ENCODE measurements around the gene CIB1. TPM values are rescaled to one million over a fixed set of nuclear protein-coding genes. Genes with fewer than 3 reads are reported as not detected.

CIB1 gene
- total and polyA plus RNA-seq, 2 donors from 2014 or later: 158 to 321 TPM

DNA sequence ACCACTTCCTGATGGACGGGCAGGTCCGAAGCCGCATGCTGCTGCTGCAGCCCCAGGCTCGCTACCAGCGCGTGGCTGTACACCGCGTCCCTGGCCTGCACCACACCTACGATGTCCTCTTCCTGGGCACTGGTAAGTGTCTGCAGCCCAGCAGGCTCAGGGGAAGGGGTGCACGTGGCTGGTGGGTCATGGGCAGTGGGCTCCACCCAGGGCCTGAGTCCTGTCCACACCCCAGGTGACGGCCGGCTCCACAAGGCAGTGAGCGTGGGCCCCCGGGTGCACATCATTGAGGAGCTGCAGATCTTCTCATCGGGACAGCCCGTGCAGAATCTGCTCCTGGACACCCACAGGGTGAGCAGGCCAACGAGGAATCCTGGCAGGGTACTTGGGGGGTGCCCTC, 8.7 kb downstream of the CIB1 start:
- FAIRE-seq (no peak), DNase-seq (no peak)
- Histone ChIP-seq H3K9ac (ENCODE audit: low read length in 3 of 3) (no peak overlapping the region), H3K27me3 (ENCODE audit: control insufficient read depth, insufficient read depth, low read length) (no peaks in the 10 kb centered on the region), H3K4me1 (ENCODE audit: control insufficient read depth in 2 of 3, insufficient read depth in 2 of 3, low read depth in 1 of 3, low read length in 3 of 3) (peaks cover 0 to 7% (median 6%) of the 10 kb centered on the region in 3 donors), H3K4me3 (ENCODE audit: low read length in 3 of 3) (no peak overlapping the region), H3K27ac (ENCODE audit: low read depth in 2 of 2, low read length in 2 of 2) (no peak overlapping the region), H3K9me3 (ENCODE audit: control insufficient read depth in 2 of 3, insufficient read depth in 1 of 3, low read length in 3 of 3) (no peaks in the 10 kb centered on the region), H3K36me3 (ENCODE audit: control insufficient read depth in 2 of 3, insufficient read depth in 3 of 3, low read length in 3 of 3) (peaks cover 6 to 27% (median 25%) of the 10 kb centered on the region in 3 donors)
- intact Hi-C loops (cut with DNase I): loop anchor here (5.0 kb wide), 1 partner anchor 63 kb away; no protein-coding TSS in a partner anchor
- TF ChIP-seq, protein P1, sequence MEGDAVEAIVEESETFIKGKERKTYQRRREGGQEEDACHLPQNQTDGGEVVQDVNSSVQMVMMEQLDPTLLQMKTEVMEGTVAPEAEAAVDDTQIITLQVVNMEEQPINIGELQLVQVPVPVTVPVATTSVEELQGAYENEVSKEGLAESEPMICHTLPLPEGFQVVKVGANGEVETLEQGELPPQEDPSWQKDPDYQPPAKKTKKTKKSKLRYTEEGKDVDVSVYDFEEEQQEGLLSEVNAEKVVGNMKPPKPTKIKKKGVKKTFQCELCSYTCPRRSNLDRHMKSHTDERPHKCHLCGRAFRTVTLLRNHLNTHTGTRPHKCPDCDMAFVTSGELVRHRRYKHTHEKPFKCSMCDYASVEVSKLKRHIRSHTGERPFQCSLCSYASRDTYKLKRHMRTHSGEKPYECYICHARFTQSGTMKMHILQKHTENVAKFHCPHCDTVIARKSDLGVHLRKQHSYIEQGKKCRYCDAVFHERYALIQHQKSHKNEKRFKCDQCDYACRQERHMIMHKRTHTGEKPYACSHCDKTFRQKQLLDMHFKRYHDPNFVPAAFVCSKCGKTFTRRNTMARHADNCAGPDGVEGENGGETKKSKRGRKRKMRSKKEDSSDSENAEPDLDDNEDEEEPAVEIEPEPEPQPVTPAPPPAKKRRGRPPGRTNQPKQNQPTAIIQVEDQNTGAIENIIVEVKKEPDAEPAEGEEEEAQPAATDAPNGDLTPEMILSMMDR (IDR thresholded peaks at IDR 0.05; ENCODE audit: borderline replicate concordance, extremely low read depth, insufficient read depth): no peak

DNA sequence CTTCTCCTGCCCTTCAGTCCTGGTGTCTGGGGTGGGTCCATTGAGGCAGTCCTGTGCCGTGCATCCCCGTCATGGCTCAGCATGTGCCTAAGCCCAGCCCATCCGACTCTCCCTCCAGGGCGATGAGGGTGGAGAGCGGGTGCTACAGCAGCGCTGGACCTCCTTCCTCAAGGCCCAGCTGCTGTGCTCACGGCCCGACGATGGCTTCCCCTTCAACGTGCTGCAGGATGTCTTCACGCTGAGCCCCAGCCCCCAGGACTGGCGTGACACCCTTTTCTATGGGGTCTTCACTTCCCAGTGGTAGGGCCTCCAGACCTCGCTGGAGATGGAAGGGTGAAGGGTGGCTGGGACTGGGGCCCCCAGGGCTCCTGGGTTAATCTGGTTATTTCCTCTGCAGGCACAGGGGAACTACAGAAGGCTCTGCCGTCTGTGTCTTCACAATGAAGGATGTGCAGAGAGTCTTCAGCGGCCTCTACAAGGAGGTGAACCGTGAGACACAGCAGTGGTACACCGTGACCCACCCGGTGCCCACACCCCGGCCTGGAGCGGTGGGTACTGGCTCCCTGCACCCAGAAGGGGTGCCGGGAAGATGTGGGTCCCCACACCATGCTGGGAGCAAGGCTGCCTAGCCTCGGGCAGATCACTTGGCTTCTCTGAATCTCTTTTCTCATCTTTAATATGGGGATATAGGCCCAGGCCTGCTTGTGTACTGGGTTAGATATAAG, 10.1 kb downstream of the CIB1 start:
- Histone ChIP-seq H3K9me3 (ENCODE audit: control insufficient read depth in 2 of 3, insufficient read depth in 1 of 3, low read length in 3 of 3) (no peaks in the 10 kb centered on the region), H3K9ac (ENCODE audit: low read length in 3 of 3) (no peak overlapping the region), H3K27ac (ENCODE audit: low read depth in 2 of 2, low read length in 2 of 2) (no peak overlapping the region), H3K4me1 (ENCODE audit: control insufficient read depth in 2 of 3, insufficient read depth in 2 of 3, low read depth in 1 of 3, low read length in 3 of 3) (peaks cover 0 to 6% (median 5%) of the 10 kb centered on the region in 3 donors), H3K27me3 (ENCODE audit: control insufficient read depth, insufficient read depth, low read length) (no peaks in the 10 kb centered on the region), H3K4me3 (ENCODE audit: low read length in 3 of 3) (no peak overlapping the region), H3K36me3 (ENCODE audit: control insufficient read depth in 2 of 3, insufficient read depth in 3 of 3, low read length in 3 of 3) (peaks cover 6 to 18% (median 17%) of the 10 kb centered on the region in 3 donors)
- DNase-seq (no peak), FAIRE-seq (no peak)
- intact Hi-C loops (cut with DNase I): no loop called here
- TF ChIP-seq, protein P1 (IDR thresholded peaks at IDR 0.05; ENCODE audit: borderline replicate concordance, extremely low read depth, insufficient read depth): no peak

DNA sequence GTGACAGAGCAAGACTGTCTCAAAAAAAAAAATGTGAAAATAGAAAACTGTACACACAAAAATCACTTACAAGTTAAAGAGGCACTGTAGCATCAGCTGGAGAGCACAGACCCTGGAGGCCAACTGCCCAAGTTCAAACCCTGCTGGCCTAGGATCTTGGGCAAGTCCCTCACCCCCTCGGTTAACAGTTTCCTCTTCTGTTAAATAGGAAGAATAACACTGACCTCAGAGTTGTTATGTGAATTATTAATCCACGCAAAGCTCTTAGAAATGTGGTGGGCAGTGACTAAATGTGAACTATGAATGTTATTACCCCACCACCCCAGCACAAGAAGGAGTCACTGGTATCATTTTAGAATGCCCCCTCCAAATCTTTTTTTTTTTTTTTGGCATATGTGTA, 11.2 kb downstream of the CIB1 start:
- peaks cover 0 to 6% (median 5%) of the 10 kb centered on the region in 3 donors for H3K4me1 ChIP-seq (ENCODE audit: control insufficient read depth in 2 of 3, insufficient read depth in 2 of 3, low read depth in 1 of 3, low read length in 3 of 3)
- intact Hi-C loops (cut with DNase I): no loop called here
- FAIRE-seq: no peak

More for the DNA sequence above, 11.2 kb downstream of the CIB1 start:
- TF ChIP-seq, protein P1 (IDR thresholded peaks at IDR 0.05; ENCODE audit: borderline replicate concordance, extremely low read depth, insufficient read depth): no peak
- Histone ChIP-seq H3K27me3 (ENCODE audit: control insufficient read depth, insufficient read depth, low read length) (no peaks in the 10 kb centered on the region), H3K9ac (ENCODE audit: low read length in 3 of 3) (no peak overlapping the region), H3K27ac (ENCODE audit: low read depth in 2 of 2, low read length in 2 of 2) (no peak overlapping the region), H3K4me3 (ENCODE audit: low read length in 3 of 3) (no peak overlapping the region), H3K36me3 (ENCODE audit: control insufficient read depth in 2 of 3, insufficient read depth in 3 of 3, low read length in 3 of 3) (peaks cover 8 to 22% (median 19%) of the 10 kb centered on the region in 3 donors), H3K9me3 (ENCODE audit: control insufficient read depth in 2 of 3, insufficient read depth in 1 of 3, low read length in 3 of 3) (no peaks in the 10 kb centered on the region)
- DNase-seq: no peak
